Activated T-cell treated with anti-CD3 and anti-CD28 coated beads, Interleukin-2, amount 50 U/mL, for 4 hours (primary cell): ENCODE data around the gene NPPC. TPM values are rescaled to one million over a fixed set of nuclear protein-coding genes. Genes with fewer than 3 reads are reported as not detected.
"Not testable (repeated sequence)": the region's sequence is repeated elsewhere in the genome, so short reads cannot be mapped to it uniquely, and the experiment has no call there.

Source experiments
- ATAC-seq, 2 donors: fragments of 200-7000 bp; cut with Tn5 transposase; one replicate each; pipeline ENCODE4 v1.10.0; 2021
- DNase-seq: peaks from one replicate; pipeline ENCODE4 v3.0.0-alpha.2; 2020
- H3K27me3 Mint-ChIP-seq: one replicate; pipeline ENCODE4 v1.8.0; 2021; ENCODE audit warnings: low read depth, mixed read lengths
- H3K36me3 Mint-ChIP-seq: one replicate; pipeline ENCODE4 v1.8.0; 2022; ENCODE audit warnings: mixed read lengths; ENCODE audit not compliant: insufficient read depth
- H3K4me1 Mint-ChIP-seq: one replicate; pipeline ENCODE4 v1.8.0; 2021; ENCODE audit warnings: low read depth, mixed read lengths
- H3K4me3 Mint-ChIP-seq: one replicate; pipeline ENCODE4 v1.8.0; 2021; ENCODE audit warnings: mild to moderate bottlenecking, moderate library complexity, mixed read lengths
- H3K9me3 Mint-ChIP-seq: one replicate; pipeline ENCODE4 v1.8.0; 2021; ENCODE audit warnings: mixed read lengths
- total RNA-seq, 3 donors: library from RNA; stranded (reverse); gene quantifications; one replicate each; pipeline ENCODE4 v1.2.1, GENCODE V29; 2021

Gene NPPC
- total RNA-seq, 3 donors from 2014 or later = 0.61 to 1.2 (median 0.79) TPM

DNA sequence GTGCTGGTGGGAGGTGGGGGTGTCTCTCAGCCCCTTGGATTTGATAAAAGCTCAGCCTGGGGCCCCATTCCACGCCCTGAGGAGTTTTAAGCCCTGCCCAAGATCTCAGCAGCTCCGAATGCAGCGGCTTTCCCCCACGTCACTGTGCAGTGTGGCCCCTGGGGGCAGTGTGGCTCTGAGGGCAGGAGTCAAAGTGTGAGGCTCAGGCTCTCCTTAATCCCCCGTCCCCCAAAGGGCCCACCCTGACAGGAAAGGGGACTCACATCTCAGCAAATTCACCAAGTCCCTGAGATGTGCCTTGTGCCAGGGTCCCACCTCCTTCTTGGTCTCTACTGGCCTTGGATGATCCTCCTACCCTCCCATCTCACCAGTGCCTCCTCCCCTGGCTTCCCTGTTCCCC, 25.2 kb downstream of the NPPC start:
- no peak overlapping the region for H3K4me3 Mint-ChIP-seq
- no peak for ATAC-seq
- no peak for DNase-seq

DNA sequence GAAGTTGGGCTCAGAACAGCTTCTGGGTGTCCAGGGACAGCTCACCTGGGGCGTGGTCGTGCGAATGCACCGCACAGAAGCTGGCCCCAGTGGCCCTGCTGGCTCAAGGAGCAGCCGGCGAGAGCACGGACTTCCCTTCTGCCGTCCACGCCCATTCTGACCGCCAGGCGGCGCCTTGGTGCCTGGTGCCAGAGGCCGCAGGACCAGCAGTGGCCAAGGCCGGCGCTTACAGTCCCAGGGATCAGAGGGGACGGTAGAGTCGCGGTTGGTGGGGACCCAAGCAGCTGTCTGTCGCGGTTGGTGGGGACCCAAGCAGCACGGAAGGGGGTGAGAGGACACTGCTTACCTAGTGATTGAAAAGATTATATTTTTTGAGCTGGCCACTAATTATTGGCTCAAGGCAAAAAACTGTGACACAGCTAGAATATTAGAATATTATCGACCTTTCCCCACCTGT, 25.7 kb downstream of the NPPC start:
- DNase-seq (peak; percentile 44), ATAC-seq (peak; percentile 59 to 60)
- no peaks in the 10 kb centered on the region for H3K36me3 Mint-ChIP-seq
- no peaks in the 10 kb centered on the region for H3K9me3 Mint-ChIP-seq
- H3K27me3 Mint-ChIP-seq = peaks cover 2% of the 10 kb centered on the region
- no peak overlapping the region for H3K4me3 Mint-ChIP-seq
- H3K4me1 Mint-ChIP-seq = no peaks in the 10 kb centered on the region

More for the DNA sequence above, 25.2 kb downstream of the NPPC start:
- Mint-ChIP-seq H3K9me3 (no peaks in the 10 kb centered on the region), H3K36me3 (no peaks in the 10 kb centered on the region), H3K4me1 (no peaks in the 10 kb centered on the region), H3K27me3 (peaks cover 2% of the 10 kb centered on the region)

DNA sequence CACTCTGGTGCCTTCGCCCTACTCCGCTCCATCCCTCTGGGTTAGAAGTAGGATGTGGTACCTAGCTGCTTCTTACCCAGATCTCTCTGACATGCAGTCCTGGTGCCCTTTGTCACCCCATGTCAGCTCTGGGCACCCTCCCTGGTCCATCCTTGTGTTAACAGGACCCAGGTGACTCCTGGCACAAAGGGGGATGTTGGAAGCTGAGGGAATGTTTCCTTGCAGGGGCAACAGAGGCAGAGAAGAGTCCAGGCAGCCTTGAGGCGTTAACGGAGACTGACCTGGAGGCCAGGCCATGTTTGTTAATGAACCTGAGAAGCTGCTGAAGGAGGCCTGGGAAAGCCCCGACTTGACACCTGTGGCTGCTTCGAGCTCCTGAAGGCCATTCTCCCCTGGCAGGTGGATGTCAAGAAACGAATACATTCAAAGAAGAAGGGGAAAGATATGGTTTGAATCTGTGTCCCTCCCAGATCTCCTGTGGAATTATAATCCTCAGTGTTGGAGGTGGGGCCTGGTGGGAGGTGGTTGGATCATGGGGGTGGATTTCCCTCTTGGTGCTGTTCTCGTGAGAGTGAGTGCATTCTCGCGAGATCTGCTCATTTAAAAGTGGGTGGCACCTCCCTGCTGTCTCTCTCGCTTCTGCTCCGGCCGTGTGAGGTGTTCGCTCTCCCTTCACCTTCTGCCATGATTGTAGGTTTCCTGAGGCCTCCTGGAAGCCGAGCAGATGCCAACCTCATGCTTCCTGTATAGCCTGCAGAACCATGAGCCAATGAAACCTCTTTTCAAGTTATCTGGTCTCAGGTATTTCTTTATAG, 31.4 kb downstream of the NPPC start:
- DNase-seq (no peak), ATAC-seq (no peak)
- H3K9me3 Mint-ChIP-seq = no peaks in the 10 kb centered on the region
- H3K36me3 Mint-ChIP-seq = no peaks in the 10 kb centered on the region
- no peak overlapping the region for H3K4me3 Mint-ChIP-seq
- peaks cover 6% of the 10 kb centered on the region for H3K27me3 Mint-ChIP-seq
- H3K4me1 Mint-ChIP-seq = no peaks in the 10 kb centered on the region

DNA sequence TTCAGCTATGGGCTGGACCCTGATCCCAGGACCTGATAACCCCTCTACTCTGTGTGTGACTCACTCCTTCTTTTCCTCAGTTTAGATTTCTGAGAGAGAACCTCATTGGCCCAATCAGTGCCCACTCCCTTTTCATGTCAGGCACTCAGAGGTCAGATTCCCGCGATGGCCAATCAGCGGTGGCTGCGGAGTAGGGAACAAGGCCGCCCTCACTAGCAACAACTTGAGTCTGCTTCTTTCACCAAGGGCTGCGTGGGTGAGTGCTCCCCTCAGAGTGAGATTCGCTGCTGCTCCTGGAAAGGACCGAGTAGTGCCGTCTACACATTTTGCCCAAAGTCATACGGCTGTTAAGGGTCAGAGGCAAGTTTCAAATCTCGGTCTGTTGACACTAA, 34.7 kb downstream of the NPPC start:
- Mint-ChIP-seq H3K4me3 (no peak overlapping the region), H3K9me3 (no peaks in the 10 kb centered on the region), H3K27me3 (peaks cover 21% of the 10 kb centered on the region), H3K4me1 (no peaks in the 10 kb centered on the region), H3K36me3 (no peaks in the 10 kb centered on the region)
- DNase-seq (no peak), ATAC-seq (no peak)

DNA sequence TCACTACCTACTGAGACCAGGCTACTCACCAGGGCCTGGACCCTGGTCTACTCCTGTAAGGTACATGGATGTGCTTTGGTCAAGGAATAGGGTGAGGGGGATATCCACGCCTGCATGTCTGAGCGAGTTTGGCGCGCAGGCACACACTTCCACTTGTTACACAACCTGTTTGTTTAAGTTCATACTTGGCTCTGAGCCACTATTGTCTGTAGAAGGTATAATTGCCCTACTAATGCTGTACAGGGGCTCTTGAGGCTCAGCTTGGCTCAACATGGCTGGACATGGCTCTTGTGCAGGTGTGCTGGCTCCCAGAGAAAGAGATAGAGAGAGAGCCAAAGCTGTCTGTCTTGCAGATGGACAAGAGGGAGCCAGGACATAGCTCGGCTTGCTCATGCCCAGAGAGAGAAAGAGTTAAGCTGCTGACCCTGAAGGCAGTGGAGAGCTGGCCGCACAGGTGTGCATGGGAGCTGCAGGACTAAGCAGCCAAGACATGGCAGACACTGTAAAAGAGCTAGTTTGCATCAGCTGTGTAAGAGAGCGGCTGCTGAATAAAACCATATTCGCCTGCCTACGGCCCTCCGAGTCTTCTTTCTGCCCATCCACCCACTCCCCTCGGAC, 35.2 kb downstream of the NPPC start:
- DNase-seq = no peak
- ATAC-seq = no peak
- no peak overlapping the region for H3K4me3 Mint-ChIP-seq
- H3K9me3 Mint-ChIP-seq = no peaks in the 10 kb centered on the region
- H3K36me3 Mint-ChIP-seq = no peaks in the 10 kb centered on the region
- H3K4me1 Mint-ChIP-seq = no peaks in the 10 kb centered on the region
- peaks cover 26% of the 10 kb centered on the region for H3K27me3 Mint-ChIP-seq

DNA sequence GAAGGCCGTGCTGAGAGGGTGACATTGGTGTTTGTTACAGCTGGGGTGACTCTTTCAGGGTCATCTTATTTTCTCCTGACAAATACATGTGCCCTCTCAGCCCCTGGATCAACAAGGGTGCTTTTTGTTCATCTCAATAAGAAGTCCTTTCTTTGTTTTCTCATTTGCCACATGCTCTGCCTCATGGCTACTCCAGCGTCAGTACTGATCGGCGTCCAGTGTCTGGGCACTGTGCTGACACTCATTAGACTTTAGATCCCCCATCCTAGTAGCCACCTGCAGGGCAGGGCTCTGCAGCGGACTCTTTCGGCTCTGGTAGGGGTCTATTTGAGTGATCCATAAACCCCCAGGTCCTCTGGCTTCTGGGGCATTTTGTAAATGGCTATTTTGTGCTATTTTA, 38.4 kb downstream of the NPPC start:
- Mint-ChIP-seq H3K27me3 (peaks cover 55% of the 10 kb centered on the region), H3K36me3 (no peaks in the 10 kb centered on the region), H3K4me1 (no peaks in the 10 kb centered on the region), H3K9me3 (no peaks in the 10 kb centered on the region), H3K4me3 (no peak overlapping the region)
- no peak for DNase-seq
- ATAC-seq = no peak

DNA sequence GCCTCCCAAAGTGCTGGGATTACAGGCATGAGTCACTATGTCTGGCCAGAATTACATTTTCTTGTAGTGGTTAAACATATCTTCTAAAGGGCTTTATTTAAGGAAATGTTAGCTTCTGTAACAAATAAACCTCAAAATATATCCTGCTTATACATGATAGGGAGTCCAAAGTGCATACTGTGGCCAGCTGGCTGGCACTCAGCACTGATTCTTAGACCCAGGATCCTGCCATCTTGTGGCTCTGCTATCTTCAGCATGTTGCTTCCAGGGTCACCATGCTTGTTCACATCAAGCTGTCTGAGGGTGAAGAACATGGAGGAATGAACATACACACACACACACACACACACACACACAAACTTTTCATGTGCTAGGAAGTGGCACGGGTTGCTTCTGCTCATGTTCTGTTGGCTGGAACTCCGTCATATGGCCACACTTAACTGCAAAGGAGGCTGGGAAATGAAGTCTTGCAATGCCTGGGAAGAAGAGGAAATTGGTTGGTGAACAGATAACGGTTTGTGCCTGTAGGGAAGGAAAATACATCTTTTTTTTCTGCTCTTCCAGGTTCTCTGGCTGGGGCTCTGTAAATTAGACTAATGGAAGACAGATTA, 40.0 kb downstream of the NPPC start:
- DNase-seq (no peak), ATAC-seq (no peak)
- Mint-ChIP-seq H3K36me3 (no peaks in the 10 kb centered on the region), H3K9me3 (no peaks in the 10 kb centered on the region), H3K4me3 (no peak overlapping the region), H3K27me3 (peaks cover 65% of the 10 kb centered on the region), H3K4me1 (no peaks in the 10 kb centered on the region)

DNA sequence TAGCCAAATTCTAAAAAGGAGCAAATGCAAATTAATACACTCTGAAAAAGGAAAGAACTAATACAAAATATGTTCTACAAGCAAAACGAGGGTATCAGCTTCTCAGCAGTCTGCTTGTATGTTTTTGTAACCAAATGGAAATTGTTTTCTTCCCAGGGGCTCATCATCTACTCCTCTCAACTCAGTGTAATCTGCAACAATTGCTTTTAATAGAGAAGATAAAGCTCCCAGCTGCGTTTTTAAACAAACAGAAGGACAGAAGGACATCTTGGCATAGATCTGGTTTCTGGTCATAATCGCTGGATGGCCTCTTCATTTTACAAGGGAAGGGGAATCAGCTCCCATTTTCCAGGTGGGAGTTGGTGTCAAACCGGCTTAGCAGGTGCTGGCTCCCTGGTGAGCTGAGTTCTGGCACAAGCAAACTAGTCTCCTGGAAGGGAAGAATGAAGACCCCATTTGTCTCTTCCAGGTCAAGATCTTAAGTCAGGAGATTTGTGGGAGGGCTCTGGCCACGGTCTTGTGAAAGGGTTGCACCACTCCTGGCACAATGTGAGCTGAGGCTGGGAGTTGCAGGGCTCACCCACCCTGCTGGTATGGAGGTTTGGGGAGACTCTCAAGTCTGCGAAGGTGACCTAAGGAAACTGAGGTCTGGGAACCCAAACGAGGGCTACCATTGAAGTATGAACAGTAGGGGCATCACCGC, 41.6 kb downstream of the NPPC start:
- Mint-ChIP-seq H3K4me1 (no peaks in the 10 kb centered on the region), H3K4me3 (no peak overlapping the region), H3K9me3 (no peaks in the 10 kb centered on the region), H3K36me3 (no peaks in the 10 kb centered on the region), H3K27me3 (peaks cover 65% of the 10 kb centered on the region)
- no peak for DNase-seq
- no peak for ATAC-seq

DNA sequence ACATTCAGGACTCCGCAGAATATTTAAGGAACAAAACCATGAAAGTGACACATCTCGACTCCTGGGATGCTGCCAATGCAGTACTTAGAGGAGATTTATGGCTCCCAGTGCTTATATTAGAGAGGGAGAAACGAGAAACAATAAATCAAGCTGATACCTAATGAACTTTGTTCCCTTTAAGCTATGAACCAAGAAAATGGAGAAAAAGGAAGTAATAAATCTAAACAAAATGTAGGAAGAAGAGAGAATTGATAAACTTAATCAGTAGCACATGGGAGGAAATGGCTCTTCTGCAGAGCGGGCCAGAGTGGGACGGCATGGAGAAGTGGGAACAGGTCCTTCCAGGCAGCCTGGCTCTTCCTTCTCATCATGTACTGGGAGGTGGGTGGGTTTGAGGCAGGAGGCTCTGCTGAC, 42.7 kb downstream of the NPPC start:
- Mint-ChIP-seq H3K36me3 (no peaks in the 10 kb centered on the region), H3K27me3 (peaks cover 64% of the 10 kb centered on the region), H3K4me3 (no peak overlapping the region), H3K9me3 (no peaks in the 10 kb centered on the region), H3K4me1 (no peaks in the 10 kb centered on the region)
- ATAC-seq (no peak), DNase-seq (no peak)

DNA sequence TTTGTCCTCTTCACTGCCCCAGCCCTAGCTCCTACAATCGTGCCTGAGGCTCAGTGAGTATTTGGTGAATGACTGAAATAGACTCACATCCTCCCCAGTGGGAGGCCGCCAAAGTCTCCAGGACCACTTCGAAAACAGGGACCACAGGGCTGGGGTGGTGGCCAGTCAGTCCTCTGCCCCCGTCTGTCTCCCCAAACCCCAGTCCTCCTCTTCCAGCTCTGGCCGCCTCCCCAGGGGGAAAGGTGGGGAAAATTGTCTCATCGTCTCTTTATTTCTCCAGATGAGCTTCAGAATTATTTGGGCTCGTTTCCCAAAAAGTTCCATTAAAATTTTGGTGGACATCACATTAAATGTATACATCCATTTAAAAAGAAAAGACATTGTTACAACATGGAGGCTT, 43.5 kb downstream of the NPPC start:
- no peak overlapping the region for H3K4me3 Mint-ChIP-seq
- H3K4me1 Mint-ChIP-seq = no peaks in the 10 kb centered on the region
- peaks cover 59% of the 10 kb centered on the region for H3K27me3 Mint-ChIP-seq
- H3K36me3 Mint-ChIP-seq = no peaks in the 10 kb centered on the region
- ATAC-seq = no peak
- no peaks in the 10 kb centered on the region for H3K9me3 Mint-ChIP-seq
- no peak for DNase-seq

DNA sequence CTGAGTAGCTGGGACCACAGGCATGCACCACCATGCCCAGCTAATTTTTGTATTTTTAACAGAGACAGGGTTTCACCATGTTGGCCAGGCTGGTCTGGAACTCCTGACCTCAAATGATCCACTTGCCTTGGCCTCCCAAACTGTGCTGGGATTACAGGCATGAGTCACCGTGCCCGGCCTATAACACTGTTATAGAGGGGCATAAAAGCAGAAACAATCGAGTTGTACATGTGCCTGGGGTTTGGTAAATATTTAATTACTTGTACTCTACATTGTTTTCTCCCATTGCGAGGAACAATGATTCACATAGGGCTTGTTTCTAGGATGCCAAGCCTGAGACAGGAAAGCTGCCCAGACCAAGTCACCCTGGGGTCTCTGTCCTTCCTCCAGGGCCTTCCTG, 45.8 kb downstream of the NPPC start:
- peaks cover 50% of the 10 kb centered on the region for H3K27me3 Mint-ChIP-seq
- DNase-seq, H3K4me3 Mint-ChIP-seq, H3K9me3 Mint-ChIP-seq, H3K4me1 Mint-ChIP-seq, ATAC-seq, H3K36me3 Mint-ChIP-seq: not testable (repeated sequence)

DNA sequence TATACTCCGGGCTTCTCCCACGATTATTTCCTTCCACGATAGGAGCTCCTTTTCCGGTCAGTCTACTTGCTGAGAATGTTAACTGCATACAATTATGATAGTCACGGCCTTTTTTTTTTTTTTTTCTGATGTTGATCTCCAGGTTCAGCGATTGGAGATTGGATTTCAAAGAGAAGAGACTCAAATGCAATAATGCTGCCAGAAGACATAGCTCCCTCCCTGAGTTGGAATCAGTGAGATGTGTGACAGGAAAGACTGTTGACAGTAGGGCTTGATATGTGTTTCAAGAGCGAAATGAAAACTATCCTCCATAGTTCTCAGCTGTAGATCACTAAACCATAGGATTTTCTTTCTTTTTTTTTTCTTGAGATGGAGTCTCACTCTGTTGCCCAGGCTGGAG, 47.0 kb downstream of the NPPC start:
- Mint-ChIP-seq H3K9me3 (no peaks in the 10 kb centered on the region), H3K4me3 (no peak overlapping the region), H3K36me3 (no peaks in the 10 kb centered on the region), H3K4me1 (no peaks in the 10 kb centered on the region), H3K27me3 (peaks cover 47% of the 10 kb centered on the region)
- no peak for ATAC-seq
- no peak for DNase-seq

DNA sequence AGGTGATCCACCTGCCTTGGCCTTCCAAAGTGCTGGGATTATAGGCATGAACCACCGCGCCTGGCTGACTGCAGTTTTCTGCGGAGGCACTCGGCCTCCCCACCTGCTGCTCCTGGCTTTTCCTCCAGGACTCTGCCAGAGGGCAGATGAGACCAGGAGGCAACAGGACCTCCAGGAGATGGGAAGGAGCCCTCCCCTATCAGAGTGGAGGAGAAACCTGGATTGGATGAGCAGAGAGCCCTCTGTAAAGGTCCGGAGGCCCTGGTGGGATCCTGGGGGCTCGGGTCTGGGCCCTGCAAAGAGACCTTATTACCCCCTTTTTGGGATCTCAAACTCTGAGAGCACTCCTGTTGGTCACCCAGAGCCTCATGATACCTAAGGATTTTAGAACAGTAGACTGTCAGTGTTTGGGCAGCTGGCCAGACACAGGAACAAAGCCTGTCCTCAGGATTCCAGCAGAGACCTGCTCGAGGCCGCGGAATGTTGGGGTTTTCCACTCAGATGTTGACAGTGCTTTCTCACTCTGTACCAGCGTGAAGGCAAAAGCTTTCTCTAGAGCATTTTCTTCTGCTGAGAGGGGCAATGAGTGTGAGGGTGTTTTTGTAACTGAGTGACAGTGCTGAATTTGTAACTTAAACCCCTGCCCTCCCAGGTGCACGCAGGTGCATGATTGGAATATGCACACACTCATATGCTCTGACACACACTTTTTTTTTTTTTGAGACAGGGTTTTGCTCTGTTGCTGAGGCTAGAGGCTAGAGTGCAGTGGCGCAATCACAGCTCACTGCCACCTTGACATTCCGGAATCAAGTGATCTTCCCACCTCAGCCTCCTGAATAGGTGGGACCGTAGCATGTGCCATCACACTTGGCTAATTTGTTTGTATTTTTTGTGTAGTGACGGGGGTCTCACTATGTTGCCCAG, 48.4 kb downstream of the NPPC start:
- DNase-seq = no peak
- H3K27me3 Mint-ChIP-seq = peaks cover 38% of the 10 kb centered on the region
- H3K36me3 Mint-ChIP-seq = no peaks in the 10 kb centered on the region
- H3K9me3 Mint-ChIP-seq = no peaks in the 10 kb centered on the region
- no peaks in the 10 kb centered on the region for H3K4me1 Mint-ChIP-seq
- ATAC-seq = no peak
- H3K4me3 Mint-ChIP-seq = no peak overlapping the region

DNA sequence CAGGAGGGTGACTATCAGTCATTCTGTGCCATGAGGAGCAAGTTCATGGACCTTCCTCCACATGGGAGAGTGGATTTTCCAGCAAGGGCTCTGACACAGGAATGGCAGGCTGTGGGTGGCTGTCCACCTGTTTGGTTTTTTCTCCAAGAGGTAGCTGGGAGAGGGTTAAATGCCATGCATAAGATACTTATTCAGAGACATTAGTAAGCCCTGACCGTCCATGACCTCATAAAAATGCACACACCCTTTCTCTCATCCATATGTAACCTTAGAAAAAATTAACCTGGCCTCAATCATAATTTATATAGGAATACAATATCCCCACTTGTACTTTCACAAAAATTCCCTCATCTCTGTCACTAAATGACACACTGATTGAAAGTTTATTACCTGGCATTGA, 51.3 kb downstream of the NPPC start:
- no peaks in the 10 kb centered on the region for H3K36me3 Mint-ChIP-seq
- DNase-seq = no peak
- H3K4me1 Mint-ChIP-seq = no peaks in the 10 kb centered on the region
- H3K27me3 Mint-ChIP-seq = peaks cover 26% of the 10 kb centered on the region
- H3K4me3 Mint-ChIP-seq = no peak overlapping the region
- no peak for ATAC-seq
- H3K9me3 Mint-ChIP-seq = no peaks in the 10 kb centered on the region
